GM19468 (cell line): ENCODE results near the gene KCNS3.

Source experiments
- ATAC-seq: cut with Tn5 transposase; IDR thresholded peaks from one replicate; pipeline ENCODE4 v1.9.1; 2021; ENCODE audit warnings: mild to moderate bottlenecking, moderate library complexity, moderate number of reproducible peaks; ENCODE audit not compliant: unreplicated experiment; ENCODE audit errors: extremely low read depth

Gene KCNS3

GRCh38 chr2:17878281-17879136 lies at the start of gene KCNS3:
TSS of gene KCNS3 (plus strand) at chr2:17878667. CDS start at chr2:17931009, 52,342 bp downstream.
- peak; percentile 91 for ATAC-seq

- peak; percentile 65 for ATAC-seq
Observed at GRCh38 chr2:17830053-17831034, 48.1 kb upstream of the KCNS3 start.

- no peak for ATAC-seq
Observed at GRCh38 chr2:17835516-17835915, 43.0 kb upstream of the KCNS3 start.

- no peak for ATAC-seq
Observed at GRCh38 chr2:17839959-17840358, 38.5 kb upstream of the KCNS3 start.

GRCh38 chr2:17843457-17843856 lies 35.0 kb upstream of the KCNS3 start:
- no peak for ATAC-seq

- no peak for ATAC-seq
Observed at GRCh38 chr2:17845806-17846205, 32.7 kb upstream of the KCNS3 start.

- ATAC-seq, result no peak
Observed at GRCh38 chr2:17846676-17847075, 31.8 kb upstream of the KCNS3 start.

- no peak for ATAC-seq
Observed at GRCh38 chr2:17847236-17847635, 31.2 kb upstream of the KCNS3 start.

GRCh38 chr2:17849275-17849674 lies 29.2 kb upstream of the KCNS3 start:
- ATAC-seq, result no peak

GRCh38 chr2:17850151-17850550 lies 28.3 kb upstream of the KCNS3 start:
- no peak for ATAC-seq

- peak; percentile 64 for ATAC-seq
Observed at GRCh38 chr2:17851731-17852585, 26.5 kb upstream of the KCNS3 start.

- no peak for ATAC-seq
Observed at GRCh38 chr2:17853799-17854198, 24.7 kb upstream of the KCNS3 start.

- no peak for ATAC-seq
Observed at GRCh38 chr2:17857021-17857420, 21.4 kb upstream of the KCNS3 start.

GRCh38 chr2:17858064-17858463 lies 20.4 kb upstream of the KCNS3 start:
- ATAC-seq, result no peak

- ATAC-seq, result no peak
Observed at GRCh38 chr2:17863539-17863938, 14.9 kb upstream of the KCNS3 start.

- ATAC-seq, result no peak
Observed at GRCh38 chr2:17864676-17865075, 13.8 kb upstream of the KCNS3 start.

- no peak for ATAC-seq
Observed at GRCh38 chr2:17867133-17867532, 11.3 kb upstream of the KCNS3 start.

- ATAC-seq, result no peak
Observed at GRCh38 chr2:17869128-17869527, 9.3 kb upstream of the KCNS3 start.

GRCh38 chr2:17871639-17872038 lies 6.8 kb upstream of the KCNS3 start:
- ATAC-seq, result no peak

- no peak for ATAC-seq
Observed at GRCh38 chr2:17873021-17873420, 5.4 kb upstream of the KCNS3 start.
